PFSK-1 (cell line): ENCODE data around the gene INO80D.

Experiments
- FOXP2 ChIP-seq: optimal IDR thresholded peaks from 2 replicates; pipeline ENCODE3; 2011; ENCODE audit warnings: borderline replicate concordance, control low read depth, inconsistent platforms; ENCODE audit not compliant: insufficient read depth; ENCODE audit errors: extremely low read length, extremely low read depth
- POLR2AphosphoS5 ChIP-seq: IDR thresholded peaks from 2 replicates; pipeline ENCODE4 v1.6.1; 2012; ENCODE audit warnings: low read depth, mild to moderate bottlenecking, control low read depth, low read length, moderate library complexity
- REST ChIP-seq, 2 experiments: IDR thresholded peaks; 2 replicates each; pipeline versions ENCODE4 v1.6.1 to v1.8.0; 2011 to 2012; ENCODE audit warnings: low read depth in 2 of 2, low read length in 2 of 2, control low read depth in 1 of 2, inconsistent platforms in 1 of 2, mild to moderate bottlenecking in 1 of 2, moderate library complexity in 1 of 2; ENCODE audit not compliant: insufficient read depth in 1 of 2
- SIN3A ChIP-seq: IDR thresholded peaks from 2 replicates; pipeline ENCODE4 v1.6.1; 2012; ENCODE audit warnings: mild to moderate bottlenecking, low read length, moderate library complexity, borderline replicate concordance; ENCODE audit not compliant: insufficient read depth
- TAF1 ChIP-seq: IDR thresholded peaks from 2 replicates; pipeline ENCODE4 v1.6.1; 2012; ENCODE audit warnings: low read length, control low read depth, borderline replicate concordance; ENCODE audit not compliant: insufficient read depth

The INO80D gene

GRCh38 chr2:206064077-206064476 is 21.9 kb downstream of the INO80D start:
- no peak for TF ChIP-seq SIN3A
- no peak for TF ChIP-seq FOXP2
- no peak for TF ChIP-seq TAF1
- no peak for TF ChIP-seq POLR2AphosphoS5
- TF ChIP-seq REST (IDR thresholded peaks at IDR 0.05; ENCODE audit: insufficient read depth in 1 of 2, low read depth in 2 of 2, low read length in 2 of 2) = no peak

GRCh38 chr2:206063635-206064034 is 22.3 kb downstream of the INO80D start:
- TF ChIP-seq TAF1 (no peak), REST (IDR thresholded peaks at IDR 0.05; ENCODE audit: insufficient read depth in 1 of 2, low read depth in 2 of 2, low read length in 2 of 2) (no peak), POLR2AphosphoS5 (no peak), SIN3A (no peak), FOXP2 (no peak)

- TF ChIP-seq POLR2AphosphoS5 (no peak), FOXP2 (no peak), REST (IDR thresholded peaks at IDR 0.05; ENCODE audit: insufficient read depth in 1 of 2, low read depth in 2 of 2, low read length in 2 of 2) (no peak), TAF1 (no peak), SIN3A (no peak)
Measured at GRCh38 chr2:206062724-206063123, 23.2 kb downstream of the INO80D start.

- TF ChIP-seq POLR2AphosphoS5 (no peak), REST (IDR thresholded peaks at IDR 0.05; ENCODE audit: insufficient read depth in 1 of 2, low read depth in 2 of 2, low read length in 2 of 2) (no peak), SIN3A (no peak), FOXP2 (no peak), TAF1 (no peak)
Measured at GRCh38 chr2:206056286-206056685, 29.7 kb downstream of the INO80D start.

GRCh38 chr2:206054952-206055351 is 31.0 kb downstream of the INO80D start:
- TF ChIP-seq FOXP2 (no peak), POLR2AphosphoS5 (no peak), TAF1 (no peak), SIN3A (no peak), REST (IDR thresholded peaks at IDR 0.05; ENCODE audit: insufficient read depth in 1 of 2, low read depth in 2 of 2, low read length in 2 of 2) (no peak)
